Chondrocyte (in vitro differentiated cells): ENCODE data around the gene QSOX2. TPM values are rescaled to one million over a fixed set of nuclear protein-coding genes. Genes with fewer than 3 reads are reported as not detected.
A peak's percentile ranks its signal among the peaks of the same experiment; 100 is the strongest.

Experiments
- DNase-seq: peaks from one replicate; pipeline ENCODE4 v3.0.0; 2021; ENCODE audit warnings: mixed read lengths, low spot score
- H3K27ac Mint-ChIP-seq: one replicate; pipeline ENCODE4 v1.8.0; 2021; ENCODE audit warnings: mild to moderate bottlenecking, moderate library complexity, mixed read lengths; ENCODE audit not compliant: unreplicated experiment
- H3K27me3 Mint-ChIP-seq: 2 replicates; pipeline ENCODE4 v1.8.0; 2021; ENCODE audit warnings: low read depth, mixed read lengths
- H3K36me3 Mint-ChIP-seq: 2 replicates; pipeline ENCODE4 v1.8.0; 2021; ENCODE audit warnings: low read depth, mixed read lengths
- H3K4me1 Mint-ChIP-seq: 2 replicates; pipeline ENCODE4 v1.8.0; 2021; ENCODE audit warnings: low read depth, mild to moderate bottlenecking, mixed read lengths
- H3K4me3 Mint-ChIP-seq: one replicate; pipeline ENCODE4 v1.8.0; 2021; ENCODE audit warnings: mild to moderate bottlenecking, moderate library complexity, mixed read lengths; ENCODE audit not compliant: unreplicated experiment
- H3K9me3 Mint-ChIP-seq: 2 replicates; pipeline ENCODE4 v1.8.0; 2021; ENCODE audit warnings: low read depth, mixed read lengths
- CTCF ChIP-seq: fragments of 200-600 bp; sonication (generic); IDR thresholded peaks from 2 replicates; pipeline ENCODE4 v1.5.0; 2021; ENCODE audit warnings: antibody characterized with exemption, mild to moderate bottlenecking, moderate library complexity
- total RNA-seq: library from RNA; stranded (reverse); gene quantifications from 3 replicates; pipeline ENCODE4 v1.2.1, GENCODE V29; 2021

The QSOX2 gene
- total RNA-seq, 1 donor from 2014 or later: 14.3 TPM

- Mint-ChIP-seq H3K4me1 (no peaks in the 10 kb centered on the region), H3K27me3 (peaks cover 43% of the 10 kb centered on the region), H3K4me3 (no peak overlapping the region), H3K9me3 (no peaks in the 10 kb centered on the region), H3K27ac (no peak overlapping the region), H3K36me3 (no peaks in the 10 kb centered on the region)
- no peak for TF ChIP-seq CTCF
- DNase-seq: no peak
Observed at GRCh38 chr9:136197084-136197875, 48.3 kb downstream of the QSOX2 start.

- Mint-ChIP-seq H3K4me3 (no peak overlapping the region), H3K9me3 (no peaks in the 10 kb centered on the region), H3K36me3 (no peaks in the 10 kb centered on the region), H3K27me3 (peaks cover 47% of the 10 kb centered on the region), H3K27ac (no peak overlapping the region), H3K4me1 (no peaks in the 10 kb centered on the region)
- no peak for DNase-seq
- TF ChIP-seq CTCF: no peak
Observed at GRCh38 chr9:136196404-136197083, 49.1 kb downstream of the QSOX2 start.

- no peak overlapping the region for H3K4me3 Mint-ChIP-seq
- TF ChIP-seq CTCF: no peak
- no peak for DNase-seq
- no peaks in the 10 kb centered on the region for H3K9me3 Mint-ChIP-seq
- H3K36me3 Mint-ChIP-seq: no peaks in the 10 kb centered on the region
- no peak overlapping the region for H3K27ac Mint-ChIP-seq
- peaks cover 47% of the 10 kb centered on the region for H3K27me3 Mint-ChIP-seq
- no peaks in the 10 kb centered on the region for H3K4me1 Mint-ChIP-seq
Observed at GRCh38 chr9:136194540-136194939, 51.1 kb downstream of the QSOX2 start.

GRCh38 chr9:136193891-136194279 lies 51.7 kb downstream of the QSOX2 start:
- no peaks in the 10 kb centered on the region for H3K36me3 Mint-ChIP-seq
- no peak for DNase-seq
- no peaks in the 10 kb centered on the region for H3K4me1 Mint-ChIP-seq
- H3K27me3 Mint-ChIP-seq: peaks cover 48% of the 10 kb centered on the region
- no peak overlapping the region for H3K27ac Mint-ChIP-seq
- TF ChIP-seq CTCF: no peak
- H3K4me3 Mint-ChIP-seq: peak overlapping the region; percentile 25
- H3K9me3 Mint-ChIP-seq: no peaks in the 10 kb centered on the region

- no peak overlapping the region for H3K27ac Mint-ChIP-seq
- peaks cover 48% of the 10 kb centered on the region for H3K27me3 Mint-ChIP-seq
- no peaks in the 10 kb centered on the region for H3K4me1 Mint-ChIP-seq
- no peak for TF ChIP-seq CTCF
- no peak for DNase-seq
- H3K36me3 Mint-ChIP-seq: no peaks in the 10 kb centered on the region
- H3K9me3 Mint-ChIP-seq: no peaks in the 10 kb centered on the region
- no peak overlapping the region for H3K4me3 Mint-ChIP-seq
Observed at GRCh38 chr9:136193127-136193890, 52.3 kb downstream of the QSOX2 start.
